Fibroblast of skin of right biceps (primary cell): Measurements from ENCODE around the gene PTCD2.

Source experiments
- DNase-seq: peaks from one replicate; pipeline ENCODE4 v3.0.0-alpha.2; 2013

Gene PTCD2

DNA sequence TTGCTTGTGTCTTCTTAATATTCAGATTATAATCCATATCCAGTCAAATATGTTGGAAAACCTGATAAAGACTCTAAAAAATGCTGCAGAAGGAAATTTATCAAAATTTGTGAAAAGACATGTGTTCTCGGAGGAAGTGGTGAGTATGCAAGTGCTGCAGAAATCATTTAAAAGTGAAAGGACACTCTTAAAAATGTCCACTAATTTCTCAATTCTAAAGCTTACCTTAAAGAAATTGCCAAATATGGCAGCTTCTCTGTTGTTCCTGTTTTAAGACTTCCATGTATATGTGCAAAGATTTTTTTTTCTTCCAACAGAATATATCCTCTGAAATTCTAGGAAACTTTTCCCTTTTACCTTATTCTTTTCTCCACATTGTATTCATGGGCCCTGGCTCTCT, 32.4 kb downstream of the PTCD2 start:
- no peak for DNase-seq

DNA sequence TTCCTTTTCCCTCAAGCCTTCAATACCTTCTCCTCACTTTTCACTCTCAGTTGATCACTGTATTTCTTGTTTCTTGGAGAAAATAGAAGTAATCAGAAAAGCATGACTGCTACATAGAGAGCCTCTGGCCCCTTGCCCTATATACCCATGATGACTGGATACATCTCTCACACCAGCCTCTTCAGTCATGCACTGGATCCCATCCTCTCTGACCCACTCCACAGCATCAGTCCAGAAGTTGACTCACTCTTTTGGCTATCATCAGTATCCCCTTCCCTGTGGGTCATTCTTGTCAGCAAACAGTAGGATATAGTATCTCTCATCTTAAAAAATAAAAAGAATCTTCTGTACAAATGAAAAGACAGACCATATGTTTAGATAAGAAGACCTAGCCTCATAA, 32.9 kb downstream of the PTCD2 start:
- peak; percentile 65 for DNase-seq

DNA sequence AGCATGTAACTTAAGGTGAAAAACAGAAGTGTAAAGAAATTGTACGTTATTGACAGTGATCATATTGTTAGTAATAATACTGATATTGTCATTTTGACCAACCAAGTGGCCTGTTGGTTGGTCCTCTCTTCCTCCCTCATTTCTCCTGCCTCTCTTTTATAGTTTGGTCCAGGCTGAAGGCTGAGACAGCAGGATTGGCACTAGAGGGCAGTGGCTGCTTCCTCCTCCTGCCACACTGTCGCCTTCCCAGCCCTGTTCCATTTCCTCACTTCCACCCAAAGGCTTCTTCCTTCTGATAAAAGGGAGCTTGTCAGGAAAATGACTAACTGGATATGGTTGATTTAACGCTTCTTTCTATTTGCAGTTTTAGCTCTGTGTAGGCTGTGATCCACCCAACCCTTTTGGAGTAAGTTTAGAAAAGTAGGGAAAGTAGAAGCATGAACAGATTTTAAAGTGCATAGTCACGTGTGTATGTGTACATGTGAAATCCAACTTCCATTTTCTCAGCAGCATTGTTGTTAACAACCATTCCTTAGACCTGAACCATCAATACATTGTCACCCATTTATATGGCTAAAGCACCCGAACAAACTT, 35.6 kb downstream of the PTCD2 start:
- DNase-seq, result peak; percentile 38

DNA sequence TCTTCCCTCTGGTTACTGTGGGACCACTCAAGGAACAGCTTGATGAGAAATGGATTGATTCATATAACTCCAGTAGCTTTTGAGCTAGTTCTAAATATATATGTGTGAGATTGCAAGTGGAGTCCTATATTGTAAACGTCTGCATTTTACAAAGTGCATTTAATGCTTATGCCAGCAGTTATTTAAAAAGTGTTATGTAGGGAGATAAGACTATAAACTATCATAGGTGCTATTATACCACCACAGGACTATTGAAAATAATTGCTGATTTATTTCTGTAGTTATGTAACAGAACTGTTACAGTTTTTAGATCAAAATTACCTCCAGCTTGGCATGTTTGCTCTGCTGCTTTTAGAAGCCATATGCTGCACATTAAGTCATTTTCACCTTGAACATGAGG, 36.2 kb downstream of the PTCD2 start:
- no peak for DNase-seq

DNA sequence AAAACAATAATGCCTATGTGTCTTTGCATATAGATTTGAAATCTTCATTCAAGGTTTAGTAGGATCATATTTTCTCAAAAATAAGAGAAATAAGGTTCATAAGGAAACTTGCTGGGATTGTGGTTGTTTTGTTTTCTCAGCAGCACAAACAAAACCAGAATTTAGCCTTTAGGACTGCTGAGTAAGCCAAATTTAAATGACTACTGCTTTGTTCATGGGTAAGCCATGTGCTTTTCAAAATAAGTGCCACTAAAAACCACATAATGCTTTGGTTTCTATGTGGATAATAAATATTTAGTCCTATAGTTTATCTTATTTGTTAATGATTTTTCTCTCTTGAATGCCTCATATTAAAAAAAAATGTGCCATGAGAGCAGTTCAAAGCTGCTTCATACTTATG, 38.8 kb downstream of the PTCD2 start:
- DNase-seq, result no peak

DNA sequence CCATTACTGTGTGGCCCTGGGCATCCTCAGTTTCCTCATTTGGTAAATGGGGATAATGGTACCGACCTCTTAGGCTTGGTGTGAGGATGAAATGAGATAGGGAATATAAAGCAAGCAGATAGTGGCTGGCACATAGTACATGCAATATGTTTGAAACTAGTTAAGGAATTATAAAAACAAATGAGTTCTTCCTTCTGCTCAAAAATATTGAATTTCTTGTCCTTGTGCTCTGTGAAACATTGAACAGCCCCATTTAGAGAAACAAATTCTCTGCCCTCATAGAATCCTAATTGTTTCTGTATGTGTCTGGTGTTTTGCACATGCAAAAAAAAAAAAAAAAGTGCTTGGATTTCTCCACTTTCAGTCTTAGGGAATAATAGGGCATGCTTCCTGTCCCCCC, 39.7 kb downstream of the PTCD2 start:
- no peak for DNase-seq

DNA sequence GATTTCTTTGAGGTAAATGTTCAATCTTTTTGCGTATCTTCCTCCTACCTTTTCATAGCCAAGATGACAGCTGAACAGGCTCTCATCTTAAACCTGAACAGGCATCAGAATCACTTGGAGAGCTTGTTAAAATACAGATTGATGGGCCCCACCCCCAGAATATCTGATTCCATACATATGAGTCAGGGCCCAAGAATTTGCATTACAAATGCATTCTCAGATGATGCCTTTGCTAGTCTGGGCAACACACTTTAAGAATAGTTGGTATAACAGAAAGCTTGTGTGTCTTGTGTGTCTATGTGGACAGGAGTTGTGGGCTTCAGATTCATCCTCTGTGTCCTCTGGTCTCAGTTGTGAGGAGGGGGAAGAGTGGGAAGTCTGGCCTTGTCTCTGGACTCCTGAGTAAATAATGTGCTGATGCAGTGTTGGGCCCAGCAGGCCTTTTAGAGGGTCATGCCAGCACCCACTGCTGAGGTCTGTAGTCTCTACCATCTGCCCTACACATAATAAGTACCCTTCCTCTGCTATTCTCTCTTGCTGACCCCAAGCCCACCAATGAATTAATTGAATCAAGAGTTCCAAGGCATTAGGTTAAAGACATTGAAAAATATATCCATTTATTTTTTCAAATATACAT, 43.1 kb downstream of the PTCD2 start:
- peak; percentile 90 for DNase-seq

DNA sequence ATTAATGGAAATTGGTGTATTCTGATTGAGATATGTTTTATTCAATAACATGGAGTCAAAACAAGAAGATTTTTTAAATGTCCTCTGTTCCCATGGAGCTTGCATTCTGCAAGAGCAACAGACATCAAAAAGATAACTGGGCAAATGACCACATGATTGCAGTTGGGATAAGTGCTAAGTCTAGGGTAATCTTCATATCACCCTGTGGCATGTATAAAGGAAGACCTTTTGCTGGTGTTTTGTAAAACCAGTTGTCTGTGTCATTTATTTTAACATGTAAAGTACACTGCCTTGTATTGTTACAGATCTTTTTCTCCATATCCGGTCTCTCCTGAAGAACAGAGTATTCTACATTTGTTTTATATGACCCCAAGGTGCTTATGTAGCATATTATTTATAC, 44.0 kb downstream of the PTCD2 start:
- DNase-seq, result no peak

DNA sequence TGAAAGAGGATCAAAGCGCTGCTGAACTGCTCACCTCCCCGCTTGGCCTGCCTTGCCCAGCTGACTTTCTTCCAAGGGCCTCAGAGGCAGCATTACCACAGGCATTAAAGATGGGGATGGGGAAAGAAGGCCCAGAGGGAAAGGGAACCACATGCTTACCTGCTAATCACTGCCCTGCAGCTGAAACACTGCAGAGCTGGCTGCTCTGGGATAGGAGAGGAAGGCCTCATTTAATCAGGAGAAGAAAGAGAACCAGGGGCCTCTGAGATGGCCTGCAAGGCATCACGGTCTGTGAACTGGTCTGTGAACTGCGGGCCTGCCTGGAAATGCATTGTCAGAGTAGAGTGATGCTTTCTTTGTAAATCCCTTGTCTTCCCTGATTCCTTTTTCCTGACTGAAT, 44.8 kb downstream of the PTCD2 start:
- no peak for DNase-seq

DNA sequence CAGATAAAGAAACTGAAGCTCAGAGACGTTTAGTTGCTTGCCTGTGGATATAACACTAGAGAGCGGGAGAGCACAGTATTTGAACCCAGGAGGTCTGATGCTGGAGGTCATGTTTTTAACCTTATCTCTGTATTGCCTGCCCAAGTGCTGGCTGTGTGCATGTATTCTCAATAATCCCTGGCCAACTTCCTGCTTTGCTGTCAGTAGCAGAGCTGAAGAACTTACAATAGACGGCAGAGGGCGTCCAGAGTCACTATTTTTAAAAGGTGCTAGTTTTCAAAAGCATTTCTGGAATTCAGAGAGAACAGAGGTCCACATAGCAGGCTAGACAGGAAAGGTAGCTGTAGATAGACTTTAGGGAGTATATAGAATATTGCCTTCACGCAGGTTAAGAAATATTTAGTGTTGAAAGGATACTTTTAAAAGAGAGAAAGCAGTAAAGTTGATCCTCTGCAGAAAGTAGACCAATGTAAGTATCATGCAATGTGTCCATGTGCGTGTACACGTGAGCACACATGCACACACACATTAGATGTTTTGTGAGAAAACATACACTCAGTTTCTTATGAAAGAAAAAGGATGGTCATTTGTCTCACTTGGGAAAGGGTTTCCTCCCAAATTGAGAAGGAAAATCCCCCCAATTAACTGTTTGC, 46.3 kb downstream of the PTCD2 start:
- DNase-seq, result peak; percentile 81

DNA sequence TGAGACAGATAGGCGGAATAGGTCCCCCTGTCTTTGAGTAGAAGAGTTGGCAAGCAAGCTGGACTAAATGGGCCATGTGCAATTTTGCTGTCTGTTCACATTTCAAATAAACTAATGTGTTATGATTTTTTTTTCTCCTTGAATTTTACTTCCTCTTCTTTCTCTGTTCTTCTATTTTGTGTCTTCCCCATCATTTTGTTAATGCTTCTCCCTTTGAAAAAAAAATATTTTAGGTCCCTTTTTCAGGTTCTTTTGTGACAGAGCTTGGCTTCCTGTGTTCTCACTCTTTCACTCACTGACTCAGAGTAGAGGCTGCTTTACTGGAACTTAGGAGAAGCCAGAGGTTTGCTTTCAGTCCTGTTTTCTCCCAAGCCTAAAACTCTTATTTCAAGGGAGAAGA, 48.1 kb downstream of the PTCD2 start:
- no peak for DNase-seq

DNA sequence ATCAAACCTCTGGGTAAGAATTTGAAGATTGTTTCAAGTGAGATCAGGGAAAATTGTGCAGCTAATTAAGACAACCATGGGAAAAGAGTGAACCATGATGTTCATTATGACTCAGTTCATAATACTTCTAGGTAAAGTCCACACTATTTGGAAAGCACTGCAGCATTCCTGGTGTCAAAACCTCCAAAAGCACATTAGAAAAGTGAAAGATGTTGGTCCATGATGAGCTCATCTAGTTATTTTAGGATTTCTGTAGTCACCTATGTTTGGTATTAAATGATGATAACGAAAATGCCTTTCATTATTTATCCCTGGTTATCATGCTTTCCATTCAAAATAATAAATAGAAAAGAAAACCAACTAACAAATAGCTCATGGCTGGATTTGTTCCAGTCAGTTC, 49.1 kb downstream of the PTCD2 start:
- peak; percentile 66 for DNase-seq

DNA sequence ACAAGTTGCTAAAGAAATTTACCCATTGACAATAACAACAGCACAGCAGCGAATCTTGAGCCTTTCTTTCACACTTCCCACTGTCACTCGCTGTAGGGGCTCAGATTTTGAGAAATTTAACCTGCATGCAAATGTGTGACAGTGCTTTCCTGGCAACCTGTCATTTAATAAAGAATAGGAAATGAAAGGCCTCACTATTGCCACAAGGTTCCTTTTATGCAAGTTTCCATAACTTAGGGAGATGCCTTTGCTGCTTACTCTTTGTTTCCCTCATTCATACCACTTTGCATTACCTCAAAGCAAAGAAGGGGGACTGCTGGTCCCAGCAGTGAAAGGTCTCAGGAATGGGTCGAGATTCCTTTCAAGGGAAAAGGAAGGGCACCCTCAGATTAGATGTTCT, 49.5 kb downstream of the PTCD2 start:
- no peak for DNase-seq

DNA sequence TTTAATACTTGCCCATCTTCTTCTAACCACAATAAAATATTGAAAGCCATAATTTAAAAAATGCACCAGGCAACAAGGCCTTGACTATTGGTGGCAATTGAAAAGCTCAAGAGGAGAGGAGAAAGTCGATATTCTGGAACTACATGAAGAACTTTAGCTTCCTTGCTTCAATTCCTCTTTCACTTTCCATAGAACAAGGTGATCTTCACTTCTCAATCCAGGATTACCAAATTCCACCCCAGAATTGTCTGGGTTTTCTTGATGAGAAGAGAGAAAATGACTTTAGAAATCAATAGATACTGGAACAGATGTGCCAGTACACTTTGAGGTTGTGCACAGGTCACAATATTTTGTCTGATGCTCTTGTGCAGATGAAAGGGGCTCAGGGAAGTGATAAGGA, 52.2 kb downstream of the PTCD2 start:
- no peak for DNase-seq

DNA sequence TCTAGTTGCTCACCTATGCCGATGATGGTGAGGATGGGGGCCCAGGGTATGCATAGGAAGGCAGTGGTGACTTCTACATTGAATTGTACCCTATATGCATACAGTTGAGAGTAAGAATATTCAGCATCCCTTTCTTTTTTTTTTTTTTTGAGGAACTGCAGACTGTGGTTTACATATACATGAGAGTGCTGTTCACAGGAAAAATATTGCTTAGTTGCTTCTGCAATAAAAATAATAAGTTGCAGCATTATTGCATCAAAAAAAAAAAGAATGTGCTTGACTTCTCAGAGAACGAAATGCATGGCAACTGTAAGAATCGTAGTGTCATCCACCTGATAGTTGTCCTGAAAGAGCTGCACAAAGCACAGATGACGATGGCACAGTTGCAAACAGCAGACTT, 52.8 kb downstream of the PTCD2 start:
- DNase-seq, result no peak

DNA sequence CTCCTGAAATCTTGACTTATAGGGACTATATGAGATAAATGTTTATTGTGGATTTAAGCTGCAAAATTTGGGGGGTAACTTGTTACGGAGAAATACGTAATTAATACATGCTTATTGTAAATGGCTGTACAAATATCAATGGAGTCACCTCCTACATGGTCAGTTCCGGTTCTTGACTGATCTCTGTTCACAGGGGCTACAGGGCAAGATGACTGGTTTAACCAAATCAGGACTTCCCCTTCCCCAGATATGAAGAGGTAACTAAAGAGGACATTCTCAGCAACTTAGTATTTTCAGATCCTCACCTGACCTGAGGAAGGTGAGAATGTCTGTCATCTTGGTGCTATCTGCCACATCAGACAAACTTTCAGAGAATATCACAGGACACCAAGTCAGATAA, 54.7 kb downstream of the PTCD2 start:
- DNase-seq, result no peak

DNA sequence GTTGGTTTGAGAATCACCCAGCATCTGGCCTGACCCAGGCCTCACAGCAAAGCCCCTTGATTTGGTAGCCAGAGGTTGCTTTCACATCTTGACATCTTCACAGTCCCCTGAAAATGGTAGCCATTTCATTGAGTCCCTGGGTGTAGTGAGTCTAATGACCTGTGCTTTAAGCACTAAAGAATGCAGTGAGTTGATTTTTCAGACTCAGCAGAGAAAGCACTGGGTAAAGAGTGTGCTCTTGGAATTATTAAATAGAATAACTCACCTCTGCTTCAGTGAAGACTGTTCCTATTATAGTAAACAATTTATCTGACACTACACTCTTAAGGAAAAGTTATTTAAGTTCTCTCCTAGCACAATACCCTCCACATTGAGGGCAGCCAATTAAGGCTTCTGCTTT, 56.2 kb downstream of the PTCD2 start:
- DNase-seq, result peak; percentile 30

DNA sequence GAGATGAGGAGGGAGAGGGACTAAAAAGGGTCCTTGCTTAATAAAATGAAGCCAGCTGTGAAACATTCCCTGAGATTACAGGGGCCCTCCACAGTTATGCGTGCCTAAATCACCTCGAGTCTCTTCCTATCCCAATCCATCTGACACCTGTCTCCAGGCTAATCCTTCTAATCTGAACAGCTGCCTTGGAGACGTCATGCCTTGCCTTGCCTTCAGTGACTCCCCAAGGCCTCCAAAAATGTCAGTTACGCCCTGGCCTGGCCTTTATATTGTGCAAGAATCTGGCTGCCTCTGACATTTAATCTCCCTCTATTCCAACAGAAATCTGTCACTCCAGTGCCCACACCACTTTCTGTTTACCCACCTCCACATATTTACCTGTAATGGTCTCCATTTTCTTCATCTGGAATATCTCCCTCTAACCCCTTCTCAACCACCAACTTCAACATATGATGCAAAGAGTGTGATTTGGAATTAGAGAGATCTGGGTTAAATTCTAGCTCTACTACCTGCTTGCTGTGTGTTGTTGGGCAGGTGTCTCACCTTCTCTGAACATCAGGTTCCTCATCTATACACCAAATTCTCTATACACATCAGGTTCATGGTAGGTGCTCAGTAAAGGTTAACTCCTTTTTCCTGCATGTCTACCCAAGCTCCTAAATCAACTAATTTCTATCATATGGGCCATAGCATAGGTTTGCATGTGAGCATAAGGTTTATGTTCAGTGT, 57.9 kb downstream of the PTCD2 start:
- peak; percentile 34 for DNase-seq

DNA sequence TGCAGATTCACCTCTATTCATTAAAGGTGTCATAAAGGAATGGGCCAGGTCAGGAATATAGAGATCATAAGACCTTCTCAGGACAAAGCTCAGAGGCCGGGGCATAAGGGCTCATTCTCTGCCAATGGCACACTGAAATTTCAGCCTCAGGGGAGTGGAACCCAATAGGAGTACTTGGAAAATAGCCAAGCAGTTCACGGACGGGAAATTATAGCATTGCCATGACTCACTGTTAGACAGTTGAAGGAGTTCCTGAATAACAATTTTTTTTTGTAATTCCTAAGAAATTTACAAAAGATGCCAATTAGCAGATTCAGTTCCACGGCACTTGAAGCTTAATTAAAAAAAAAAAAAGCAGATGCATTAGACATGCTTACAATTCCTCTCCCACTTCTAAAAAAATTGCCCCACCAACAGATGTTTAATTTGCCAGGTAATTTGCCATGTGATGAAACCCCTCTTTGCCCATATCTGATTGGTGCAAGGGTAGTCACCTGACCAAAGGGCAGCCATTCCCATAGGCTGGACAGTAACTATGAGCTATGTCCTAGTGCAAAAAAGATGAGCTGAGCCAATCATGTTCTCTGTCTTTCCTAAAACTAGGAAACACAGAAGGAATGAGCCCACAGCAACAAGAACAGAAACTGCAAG, 58.6 kb downstream of the PTCD2 start:
- peak; percentile 92 for DNase-seq

DNA sequence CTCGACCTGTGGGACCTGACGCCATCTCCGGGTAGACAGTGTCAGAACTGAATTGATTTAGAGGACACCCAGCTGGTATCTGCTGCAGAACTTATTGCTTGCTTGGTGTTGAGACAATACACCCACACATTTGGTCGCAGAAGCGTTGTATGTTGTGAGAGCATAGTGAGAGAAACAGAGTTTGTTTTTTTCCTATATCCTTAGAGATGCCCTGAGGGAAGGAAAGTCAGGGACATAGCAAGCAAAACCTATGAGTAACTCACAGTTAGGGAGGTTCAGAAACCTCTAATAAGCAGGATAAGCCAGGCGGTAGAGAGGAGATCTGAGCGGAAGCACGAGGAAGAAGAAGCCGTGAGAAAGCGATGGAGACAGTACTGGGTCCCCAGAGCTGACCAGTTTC, 59.8 kb downstream of the PTCD2 start:
- no peak for DNase-seq

DNA sequence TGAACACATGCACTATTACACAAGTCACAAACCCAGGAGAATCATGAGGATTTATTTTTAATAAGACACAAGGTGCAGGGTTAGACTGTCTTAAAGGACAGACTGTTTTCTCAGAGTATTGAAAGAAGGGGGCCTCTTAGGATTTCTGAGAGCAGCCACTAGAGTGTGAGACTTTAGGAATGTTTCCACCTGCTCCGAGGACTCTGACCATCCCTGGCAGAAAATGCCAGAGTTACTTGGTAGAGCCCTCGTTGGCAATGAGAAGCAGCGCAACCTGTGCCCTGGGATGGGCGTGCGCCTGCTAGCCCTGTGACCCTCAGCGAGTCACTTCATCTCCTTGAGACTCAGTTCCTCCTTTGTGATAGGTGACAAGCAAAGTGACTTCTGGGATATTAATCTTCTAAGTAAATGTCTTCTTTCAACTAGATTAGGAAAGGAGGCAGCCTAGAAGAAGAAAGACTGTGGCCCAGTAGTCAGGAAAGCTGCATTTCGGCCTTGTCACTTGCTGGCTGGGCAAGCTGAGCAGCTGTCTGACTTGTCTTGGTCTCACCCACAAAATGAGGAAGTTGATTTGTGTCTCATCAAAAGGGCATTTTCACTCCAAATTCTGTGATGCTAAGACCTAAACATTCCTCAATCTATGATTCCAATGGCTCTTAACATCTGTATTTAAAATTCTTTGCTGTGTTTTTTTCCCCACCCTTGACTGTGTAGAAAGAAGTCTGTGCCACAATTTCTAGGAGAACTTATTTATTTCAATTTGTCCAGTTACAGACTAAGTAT, 60.5 kb downstream of the PTCD2 start:
- DNase-seq, result peak; percentile 36

DNA sequence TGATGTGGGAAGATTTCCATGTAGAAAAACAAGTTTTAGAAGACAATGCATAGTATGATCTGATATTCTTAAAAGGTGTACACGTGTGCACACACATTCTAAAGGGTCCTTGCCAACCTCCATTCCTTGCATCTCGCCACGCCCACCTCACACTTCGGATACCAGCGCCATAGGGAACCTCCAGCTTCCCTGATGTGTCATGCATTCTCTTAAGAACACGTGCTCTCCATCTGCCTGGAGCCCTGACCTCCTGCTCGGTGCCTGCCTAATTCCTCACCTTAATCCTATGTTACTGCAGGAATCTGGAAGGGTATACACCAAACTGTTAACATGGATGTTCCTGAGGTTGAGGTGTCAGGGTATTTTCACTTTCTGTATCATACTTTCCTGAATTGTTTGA, 63.1 kb downstream of the PTCD2 start:
- peak; percentile 75 for DNase-seq

DNA sequence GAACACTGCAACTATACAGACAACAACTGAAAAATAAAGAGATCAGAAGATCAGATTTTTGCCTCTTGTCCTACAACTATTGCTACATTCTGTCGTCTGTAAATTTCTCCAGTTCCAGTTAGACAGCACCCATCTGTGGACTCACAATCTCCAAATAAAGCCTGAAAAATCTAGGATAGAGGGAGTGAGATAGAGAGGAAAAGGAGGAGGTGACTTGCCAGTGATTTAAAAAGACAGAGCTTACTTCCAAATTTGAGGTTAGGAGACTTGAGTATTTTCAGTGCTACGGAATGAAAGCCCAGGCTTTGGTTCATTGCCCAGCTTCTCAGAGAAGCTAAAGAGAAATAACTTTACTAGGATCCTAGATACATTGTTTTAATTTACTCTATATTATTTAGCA, 63.6 kb downstream of the PTCD2 start:
- no peak for DNase-seq
